Measurements from ENCODE around the gene L3HYPDH.
"Not testable (repeated sequence)": the region's sequence is repeated elsewhere in the genome, so short reads cannot be mapped to it uniquely, and the experiment has no call there.

Gene L3HYPDH

DNA sequence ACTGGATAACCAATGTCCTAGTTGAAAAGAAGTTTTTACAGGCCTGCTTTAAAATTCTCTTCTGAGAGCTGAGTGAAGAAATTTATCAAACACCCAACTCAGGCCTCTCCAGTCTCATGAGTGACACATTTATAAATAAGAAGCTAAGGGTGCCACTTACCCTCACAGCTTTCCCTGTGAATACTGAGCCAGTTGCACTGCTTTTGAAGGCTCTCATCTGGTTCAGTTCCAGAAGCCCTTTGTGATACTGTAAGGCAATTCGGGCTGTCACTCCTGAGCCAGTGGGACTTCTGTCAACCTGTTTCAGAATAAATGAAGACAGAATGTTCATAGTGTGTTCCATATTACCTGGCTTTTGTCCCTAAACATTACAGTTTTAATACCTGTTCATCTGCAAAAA lies 8.5 kb downstream of the L3HYPDH start:
- no peak for DNase-seq

DNA sequence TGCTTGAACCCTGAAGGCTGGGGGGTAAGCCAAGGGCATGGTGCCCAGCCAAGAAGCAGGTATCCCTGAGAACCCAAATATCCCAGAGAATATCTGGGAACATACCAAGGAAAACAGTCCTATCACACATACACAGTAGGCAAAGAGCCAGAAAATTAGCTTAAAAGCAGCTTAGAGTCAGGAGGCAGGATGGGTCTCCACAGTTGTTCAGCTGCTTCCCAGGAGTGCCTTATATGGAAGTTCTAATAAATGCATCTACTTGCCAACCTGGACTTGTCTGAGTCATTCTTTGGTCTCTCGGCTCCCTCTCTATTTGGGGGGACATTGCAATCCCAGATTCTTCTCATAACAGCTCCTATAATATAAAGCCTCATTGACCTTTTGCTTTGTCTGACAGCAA lies 10.0 kb downstream of the L3HYPDH start:
- no peak for DNase-seq

DNA sequence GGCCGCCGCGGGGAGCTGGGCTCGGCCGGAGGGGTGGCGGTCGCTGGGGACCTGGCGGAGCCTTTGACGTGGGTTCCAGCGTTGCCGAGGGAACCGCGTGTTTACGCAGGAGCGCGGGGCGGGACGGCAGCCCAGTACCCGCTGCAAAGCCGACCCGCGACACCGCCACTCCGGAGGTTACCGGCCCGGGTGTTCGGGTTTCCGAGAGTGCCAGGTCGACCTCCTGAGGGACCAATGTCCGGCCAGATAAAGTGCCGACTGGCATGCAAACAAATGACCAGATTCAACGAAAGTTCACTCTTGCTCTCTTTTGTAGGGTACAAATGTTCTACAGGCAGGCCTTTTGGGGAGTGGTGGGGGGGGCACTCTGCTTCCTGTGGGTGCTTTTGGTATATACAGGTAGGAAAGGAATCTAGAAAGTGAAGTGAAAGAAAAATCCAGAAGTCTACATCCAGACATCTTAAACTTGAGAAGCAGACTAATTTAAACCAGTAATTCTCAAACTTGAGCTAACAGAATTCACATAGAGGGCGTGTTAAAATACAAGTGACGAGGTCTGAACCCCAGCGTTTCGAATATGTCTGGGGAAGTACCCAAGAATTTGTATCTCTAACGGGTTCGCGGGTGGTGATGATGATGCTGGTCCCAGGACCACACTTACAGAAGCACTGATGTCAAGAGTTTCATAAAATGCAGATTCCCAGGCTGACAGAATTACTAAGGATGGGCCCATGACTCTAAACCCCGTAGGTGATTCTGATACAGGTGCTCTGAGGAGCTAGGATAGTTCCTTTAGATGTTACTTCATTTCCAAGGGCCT lies 18.7 kb downstream of the L3HYPDH start, which contains the start of gene GPR135:
Gene GPR135 (minus strand): TSS at position 65 of the 820 bp plus-strand sequence. CDS start 154 bp downstream, outside the sequence.
- peak; percentile 57 for DNase-seq

DNA sequence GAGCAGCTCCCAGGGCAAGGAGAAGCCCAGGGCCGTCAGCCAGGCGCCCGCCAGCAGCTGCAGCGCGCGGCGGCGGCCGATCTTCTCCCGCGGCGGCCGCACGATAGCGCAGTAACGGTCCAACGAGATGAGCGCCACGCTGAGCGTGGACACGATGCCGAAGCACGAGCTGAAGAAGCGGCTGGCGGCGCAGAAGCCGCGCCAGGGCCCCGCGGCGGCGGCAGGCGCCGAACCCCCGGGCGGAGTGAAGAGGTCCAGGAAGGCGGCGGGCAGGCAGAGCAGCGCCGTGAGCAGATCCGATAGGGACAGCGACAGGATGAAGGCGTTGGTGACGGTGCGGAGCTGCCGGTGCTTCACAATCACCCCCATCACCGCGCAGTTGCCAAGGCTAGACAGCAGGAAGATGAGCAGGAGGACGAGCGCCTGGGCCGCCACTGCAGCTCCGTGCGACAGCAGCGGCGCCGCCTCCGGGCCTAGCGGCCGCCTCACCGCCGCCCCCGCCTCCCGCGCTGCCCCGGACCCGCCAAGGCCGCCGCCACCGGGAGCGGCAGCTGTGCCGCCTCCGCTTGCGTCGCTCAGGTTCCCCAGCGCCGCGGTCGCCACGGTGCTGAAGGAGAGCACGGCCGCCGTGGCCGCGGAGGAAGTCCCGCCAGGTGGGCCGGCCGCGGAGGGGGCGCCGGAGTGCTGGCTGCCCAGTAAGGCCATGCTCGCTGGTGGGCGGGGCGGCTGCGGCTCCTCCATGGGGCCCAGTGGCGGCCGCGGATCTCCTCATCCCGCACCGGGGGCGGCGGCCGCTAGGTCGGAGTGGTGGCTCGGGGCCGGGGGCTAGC lies 19.5 kb downstream of the L3HYPDH start:
- DNase-seq, result peak; percentile 63

DNA sequence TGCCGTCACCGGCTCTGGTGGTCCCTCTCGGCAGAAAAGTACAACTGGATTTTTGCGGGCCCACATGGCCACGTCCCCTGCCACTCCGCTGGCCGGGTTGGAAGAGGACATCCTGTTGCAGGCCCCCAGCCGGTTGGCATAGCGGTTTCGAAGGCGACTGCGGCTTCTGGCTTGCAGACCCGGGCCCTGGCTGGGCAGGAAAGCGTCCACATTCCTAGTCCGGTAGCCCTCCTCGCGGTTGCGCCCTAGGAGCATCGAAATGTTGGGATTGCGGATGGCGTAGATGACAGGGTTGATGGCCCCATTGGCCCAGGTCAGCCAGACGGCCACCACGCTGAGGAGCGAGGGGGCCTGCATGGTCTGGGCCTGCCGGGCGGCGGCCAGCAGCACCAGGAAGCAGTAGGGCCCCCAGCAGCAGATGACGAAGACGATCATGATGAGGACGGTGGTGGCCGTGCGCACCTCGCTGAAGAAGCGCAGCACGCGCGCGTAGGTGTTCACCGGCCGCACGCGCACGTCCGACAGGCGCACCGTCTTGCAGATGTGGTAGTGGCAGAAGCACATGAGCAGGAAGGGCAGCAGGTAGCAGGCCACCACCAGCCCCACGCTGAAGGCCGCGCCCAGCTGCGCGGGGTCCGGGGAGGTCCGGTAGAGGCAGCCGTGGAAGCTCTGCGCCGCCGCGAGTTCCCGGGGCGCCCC lies 20.3 kb downstream of the L3HYPDH start:
- peak; percentile 59 for DNase-seq

DNA sequence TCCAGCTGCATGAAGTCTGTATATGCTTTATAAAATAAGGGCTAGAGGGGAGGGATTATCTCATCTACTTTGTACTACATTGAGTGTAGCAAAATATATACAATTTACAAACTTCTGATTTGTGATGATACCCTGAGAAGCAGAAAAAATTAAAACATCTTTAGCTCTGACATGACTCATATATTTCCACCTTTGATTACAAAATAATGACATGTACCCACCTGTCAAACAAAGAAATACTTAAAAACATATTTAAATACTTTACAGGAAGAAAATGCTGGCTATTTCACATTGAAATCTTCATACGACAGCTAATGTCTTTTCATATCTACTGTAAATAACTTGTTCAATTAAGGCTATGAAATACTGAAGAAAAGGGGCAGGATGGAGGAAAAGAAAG lies 22.3 kb downstream of the L3HYPDH start:
- DNase-seq, result no peak

DNA sequence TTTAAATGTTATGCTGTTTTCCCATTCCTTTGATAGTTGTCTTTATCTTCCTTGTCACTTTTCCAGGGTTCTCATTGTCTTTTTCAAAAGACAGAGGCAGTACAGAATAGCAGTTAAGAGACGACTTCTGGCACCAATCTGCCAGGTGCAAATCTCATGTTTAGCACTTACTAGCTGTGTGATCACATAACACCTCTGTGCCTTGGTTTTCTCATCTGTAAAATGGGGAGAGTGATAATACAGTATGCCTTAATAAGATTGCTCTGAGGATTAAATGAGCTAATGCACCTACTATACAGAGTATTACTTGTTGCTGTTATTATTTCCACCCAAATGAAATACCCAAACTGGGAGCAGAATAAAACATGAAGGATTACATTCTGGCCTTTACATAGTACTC lies 23.8 kb downstream of the L3HYPDH start:
- DNase-seq, result no peak

DNA sequence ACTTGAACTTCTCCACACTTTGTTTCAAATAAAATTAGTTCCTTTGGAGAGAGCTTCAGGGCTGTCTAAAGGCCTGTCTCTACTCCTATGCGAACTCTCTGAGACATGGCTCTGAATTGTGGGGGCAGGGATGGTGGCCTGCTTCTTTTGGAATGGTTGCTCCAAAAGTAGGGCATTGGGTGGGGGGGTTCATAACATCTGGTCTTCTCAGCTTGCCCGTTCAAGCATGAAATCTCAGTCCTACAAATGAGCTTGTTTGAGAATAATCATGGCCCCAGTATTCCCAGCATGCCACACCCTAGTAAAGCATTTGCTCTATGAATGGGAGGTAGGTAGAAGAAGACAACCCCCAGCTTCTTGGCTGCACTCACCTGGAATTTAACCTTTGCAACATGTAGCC lies 25.7 kb downstream of the L3HYPDH start:
- no peak for DNase-seq

DNA sequence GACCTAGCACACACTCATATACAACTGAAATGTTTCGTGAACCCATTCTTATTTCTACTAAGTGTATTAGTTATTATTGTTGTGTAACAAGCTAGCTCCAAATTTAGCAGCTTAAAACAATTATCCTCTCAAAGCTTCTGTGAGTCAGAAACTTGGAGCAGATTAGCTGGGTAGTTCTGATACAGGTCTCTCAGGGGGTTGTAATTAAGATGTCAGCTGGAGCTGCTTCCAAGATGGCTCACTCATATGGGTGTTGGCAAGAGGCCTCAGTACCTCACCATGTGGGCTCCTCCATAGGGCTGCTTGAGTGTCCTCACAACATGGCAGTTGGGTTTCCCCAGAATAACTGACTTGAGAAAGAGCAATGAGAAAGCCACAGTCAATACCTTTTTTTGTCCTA lies 28.8 kb downstream of the L3HYPDH start:
- DNase-seq, result no peak

DNA sequence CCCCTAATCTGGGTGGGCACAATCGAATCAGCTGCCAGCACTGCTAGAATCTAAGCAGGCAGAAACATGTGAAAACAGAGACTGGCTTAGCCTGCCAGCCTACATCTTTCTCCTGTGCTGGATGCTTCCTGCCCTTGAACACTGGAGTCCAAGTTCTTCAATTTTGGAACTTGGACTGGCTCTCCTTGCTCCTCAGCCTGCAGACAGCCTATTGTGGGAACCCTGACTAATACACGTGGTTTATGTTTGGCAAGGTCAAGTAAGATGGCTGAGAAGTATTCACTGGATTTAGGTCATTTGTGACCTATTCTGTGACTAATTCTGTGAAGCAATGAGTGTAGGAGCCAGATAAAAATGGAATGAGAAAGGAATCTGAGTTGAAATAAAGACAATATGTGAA lies 30.1 kb downstream of the L3HYPDH start:
- no peak for DNase-seq

DNA sequence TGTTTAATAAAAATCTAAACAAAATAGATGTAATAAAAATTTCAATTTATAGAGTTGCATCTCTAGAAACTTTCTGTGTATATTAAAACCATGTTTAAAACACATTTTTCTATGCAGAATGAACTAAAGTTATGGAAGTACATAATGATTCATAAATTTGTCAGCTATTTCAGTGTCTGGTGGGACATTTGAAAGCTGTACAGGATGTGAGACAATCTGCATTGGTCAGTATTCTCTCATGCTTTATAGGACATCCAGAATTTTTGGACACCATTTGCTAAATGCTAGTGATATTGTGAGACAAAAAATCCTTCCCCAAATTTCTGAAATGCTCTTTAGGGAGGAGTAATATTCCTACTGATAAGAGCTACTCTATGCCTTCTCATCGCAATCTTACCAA lies 32.4 kb downstream of the L3HYPDH start:
- no peak for DNase-seq

DNA sequence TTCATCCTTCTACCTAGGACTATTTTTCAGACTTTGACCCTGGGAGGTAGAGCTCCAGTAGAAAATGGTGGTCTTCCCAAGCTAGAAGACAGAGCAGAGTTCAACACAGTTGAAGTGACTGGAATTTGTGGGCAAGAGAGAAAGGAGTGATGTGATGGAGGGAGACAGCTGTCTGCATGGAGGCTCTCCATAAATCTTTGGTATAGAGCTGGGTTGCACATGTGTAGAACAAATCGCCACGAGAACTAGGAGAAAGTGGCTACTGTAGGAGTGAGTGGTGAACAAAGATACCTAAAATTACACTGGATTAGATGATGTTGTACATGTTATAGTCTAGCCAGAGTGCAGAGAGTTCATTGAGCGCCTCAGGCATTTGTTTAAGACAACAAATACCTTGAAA lies 33.5 kb downstream of the L3HYPDH start:
- DNase-seq, result no peak

DNA sequence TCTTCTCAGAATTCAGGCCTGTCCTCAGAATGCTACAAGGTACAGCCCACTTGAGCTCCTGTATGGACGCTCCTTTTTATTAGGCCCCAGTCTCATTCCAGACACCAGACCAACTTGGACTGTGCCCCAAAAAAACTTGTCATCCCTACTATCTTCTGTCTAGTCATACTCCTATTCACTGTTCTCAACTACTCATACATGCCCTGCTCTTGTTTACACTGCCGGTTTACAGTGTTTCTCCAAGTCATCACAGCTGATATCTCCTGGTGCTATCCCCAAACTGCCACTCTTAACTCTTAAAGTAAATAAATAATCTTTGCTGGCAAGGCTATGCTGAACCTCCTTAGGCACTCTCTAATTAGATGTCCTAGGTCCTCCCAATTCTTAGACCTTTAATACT lies 35.5 kb downstream of the L3HYPDH start:
- DNase-seq, result not testable (repeated sequence)

DNA sequence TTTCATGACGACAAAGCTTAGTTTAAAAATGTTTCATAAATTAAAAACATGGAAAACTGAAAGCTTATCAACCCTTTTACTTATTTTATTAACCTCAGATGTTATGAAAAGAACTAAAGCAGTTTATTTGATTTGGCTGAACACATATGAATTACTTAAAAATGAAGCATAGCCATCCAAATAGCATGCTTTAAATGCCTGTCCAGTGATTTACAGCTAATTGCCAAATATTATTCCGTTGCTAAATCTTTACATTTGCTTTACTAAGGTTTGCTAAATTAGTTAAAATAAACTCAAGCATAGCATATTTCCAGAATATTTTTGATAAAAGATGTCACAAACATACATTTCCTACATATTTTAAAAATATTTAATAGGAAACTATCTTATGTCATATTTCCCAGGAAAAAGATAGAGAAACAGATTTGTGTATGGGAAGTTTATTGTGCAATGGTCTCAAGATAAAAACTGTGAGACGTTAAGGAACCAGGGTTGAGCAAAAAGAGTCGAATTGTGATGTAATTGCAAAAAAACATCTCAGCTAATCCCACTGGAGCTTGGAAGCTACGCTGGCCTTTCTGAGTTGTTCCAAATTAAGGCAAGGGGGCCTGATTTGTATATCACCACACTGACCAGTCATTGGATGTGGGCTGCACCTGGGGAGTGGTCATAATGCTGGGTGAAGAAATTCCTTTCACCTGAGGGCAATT lies 44.8 kb downstream of the L3HYPDH start:
- DNase-seq, result no peak

DNA sequence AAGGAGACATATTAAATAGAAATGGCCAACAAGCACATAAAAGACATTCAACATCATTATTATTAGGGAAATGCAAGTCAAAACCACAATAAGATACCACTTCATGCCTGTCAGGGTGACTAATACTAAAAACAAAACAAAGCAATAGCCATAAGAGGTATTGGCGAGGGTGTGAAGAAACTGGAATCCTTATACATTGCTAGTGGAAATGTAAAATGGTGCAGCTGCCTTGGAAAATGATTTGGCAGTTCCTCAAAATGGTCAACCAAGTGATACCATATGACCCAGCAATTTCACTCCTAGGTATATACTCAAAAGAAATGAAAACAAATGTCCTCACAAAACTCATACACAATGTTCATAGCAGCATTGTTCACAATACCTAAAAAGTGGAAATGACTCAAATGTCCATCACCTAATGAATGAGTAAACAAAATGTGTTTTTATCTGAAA lies 46.0 kb downstream of the L3HYPDH start:
- no peak for DNase-seq

DNA sequence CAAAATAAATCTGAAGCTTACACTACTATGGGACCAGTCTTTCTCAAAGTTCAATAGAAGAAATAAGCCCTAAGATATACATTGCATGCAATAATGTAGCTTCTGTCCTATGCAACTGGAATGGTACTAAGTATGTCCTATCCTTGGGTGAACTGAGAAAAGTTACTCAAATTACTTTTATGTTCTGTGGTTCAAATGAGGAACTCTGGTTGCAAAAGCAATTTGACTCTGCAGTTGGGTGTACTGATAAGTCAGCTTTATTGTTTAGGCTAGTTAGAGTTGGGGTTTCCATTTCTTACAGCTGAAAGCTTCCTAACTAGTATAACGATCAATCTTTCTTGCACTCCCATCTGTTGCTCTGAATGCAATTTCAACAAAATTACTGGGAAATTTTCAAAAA lies 48.2 kb downstream of the L3HYPDH start:
- no peak for DNase-seq

DNA sequence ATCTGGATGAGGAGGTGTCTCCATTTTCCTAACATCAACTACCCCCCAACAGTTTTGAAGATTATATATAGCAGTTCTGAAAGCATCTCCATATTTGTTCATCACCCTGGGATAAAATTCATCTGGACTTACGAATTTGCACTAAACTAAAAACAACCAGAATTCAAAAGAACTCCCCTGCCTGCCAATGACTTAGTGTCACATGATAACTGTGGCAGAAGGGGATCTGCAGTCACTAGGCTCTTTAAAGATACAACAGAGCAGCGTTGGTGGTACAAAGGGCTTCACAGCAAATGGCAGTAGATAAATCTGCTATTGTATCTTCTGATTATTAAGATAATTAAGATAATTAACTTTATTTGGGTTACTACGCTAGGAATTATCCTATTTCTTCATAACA lies 49.1 kb downstream of the L3HYPDH start:
- no peak for DNase-seq

DNA sequence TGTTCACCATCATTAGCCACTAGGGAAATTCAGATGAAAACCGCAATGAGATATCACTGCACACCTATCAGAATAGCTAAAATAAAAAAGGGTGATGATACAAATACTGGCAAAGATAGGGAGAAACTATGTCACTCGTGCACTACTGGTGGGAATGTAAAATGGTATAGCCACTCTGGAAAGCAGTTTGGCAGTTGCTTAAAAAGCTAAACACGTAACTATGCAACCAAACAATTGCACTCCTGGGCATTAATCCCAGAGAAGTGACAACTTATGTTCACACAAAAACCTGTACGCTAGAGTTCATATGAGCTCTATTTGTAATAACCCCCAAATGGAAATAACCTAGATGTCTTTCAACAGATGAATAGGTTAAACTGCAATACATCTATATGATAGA lies 54.4 kb downstream of the L3HYPDH start:
- no peak for DNase-seq

DNA sequence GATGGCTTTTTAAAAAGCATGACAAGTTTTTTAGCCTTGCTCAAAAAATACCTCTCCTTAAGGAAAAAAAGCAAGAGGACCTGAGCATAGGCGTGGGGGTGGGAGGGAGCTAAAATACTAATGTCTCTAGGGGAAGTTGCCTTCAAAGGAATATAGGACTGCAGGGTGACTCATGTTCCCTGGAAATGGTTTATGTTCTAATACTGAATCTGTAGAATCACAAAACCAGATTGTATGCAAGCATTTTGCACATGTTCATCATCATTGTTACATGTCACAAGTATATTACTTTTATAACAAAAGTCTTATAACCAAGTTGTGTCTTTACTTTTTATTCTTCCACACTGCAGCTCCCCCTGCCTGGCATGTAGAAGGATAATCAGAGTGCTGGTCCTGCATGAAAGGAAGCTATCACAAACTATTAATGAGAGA lies 55.6 kb downstream of the L3HYPDH start:
- no peak for DNase-seq

DNA sequence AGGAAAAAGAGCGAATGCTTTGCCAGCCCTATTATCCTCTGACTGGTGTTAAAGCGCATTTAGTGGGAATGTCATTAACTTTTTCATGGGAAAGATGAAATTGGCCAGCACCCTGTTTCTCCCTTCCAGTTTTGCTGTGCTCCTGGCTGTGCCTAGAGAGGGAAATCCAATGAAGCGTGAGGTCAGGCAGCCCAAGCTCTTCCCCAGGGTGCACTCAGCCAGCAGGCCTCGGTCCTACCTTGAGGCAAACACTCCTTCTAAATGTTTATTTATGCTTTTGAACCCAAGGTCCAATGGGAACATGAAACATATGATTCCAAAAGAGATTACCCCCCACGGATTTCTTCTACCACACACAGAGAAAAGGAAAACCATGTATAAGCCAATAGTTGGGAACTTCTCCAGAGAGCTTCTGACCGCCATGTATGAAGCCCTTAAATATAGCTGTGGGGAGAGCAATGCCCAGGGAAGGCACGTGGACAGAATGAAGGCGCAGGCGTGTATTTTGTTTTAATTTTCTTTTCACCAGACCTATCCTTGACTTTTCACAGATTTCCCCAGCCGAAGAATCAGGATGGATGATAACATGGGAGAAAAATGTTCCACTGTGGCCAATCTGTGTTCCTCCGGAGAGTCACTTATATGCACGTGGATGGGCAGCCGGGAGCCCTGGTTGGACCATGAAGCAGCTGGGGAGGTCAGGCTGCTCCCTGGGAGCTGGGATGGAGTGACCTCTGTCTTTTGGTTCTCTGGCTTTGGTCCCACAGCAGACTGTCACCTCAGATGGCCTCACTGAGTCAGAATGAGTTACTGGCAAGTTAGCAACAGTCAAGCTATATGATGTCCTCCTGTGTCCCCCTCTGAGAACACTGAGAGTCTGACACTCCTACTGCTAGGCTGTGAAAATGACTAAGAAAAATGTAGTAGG lies 56.3 kb downstream of the L3HYPDH start:
- DNase-seq, result no peak

DNA sequence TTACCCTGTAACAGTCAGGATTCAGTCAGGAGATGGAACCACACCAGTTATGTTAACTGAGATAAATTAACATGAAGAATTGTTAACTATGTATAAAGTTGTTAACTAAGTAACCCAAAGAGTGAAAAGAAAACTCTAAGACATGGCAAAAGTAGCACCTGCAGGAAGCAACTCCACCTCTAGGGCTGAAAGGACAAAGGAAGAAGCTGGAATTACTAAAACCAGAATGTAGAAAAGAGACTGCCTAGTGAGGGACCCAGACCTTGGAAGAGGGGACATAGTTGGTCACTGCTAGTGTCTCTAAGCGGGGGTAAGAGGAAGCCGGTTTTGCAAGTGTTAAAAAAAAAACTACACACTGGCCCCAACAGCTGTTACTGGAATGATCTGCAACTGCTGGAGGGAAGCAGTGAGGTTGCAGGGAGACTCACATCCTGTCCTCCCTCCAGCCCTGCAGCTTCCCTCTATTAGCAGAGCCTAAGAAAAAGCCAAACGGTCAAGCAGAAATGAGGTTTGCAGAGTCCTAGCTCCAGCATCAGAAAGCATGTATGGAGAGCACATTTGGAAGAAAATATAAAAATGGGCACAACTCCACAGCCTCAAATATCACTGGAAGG lies 58.8 kb downstream of the L3HYPDH start:
- DNase-seq, result no peak
